CD8-positive, alpha-beta memory T cell (primary cell): ENCODE results near the gene PNMA8C. TPM values are rescaled to one million over a fixed set of nuclear protein-coding genes. Genes with fewer than 3 reads are reported as not detected.

Source experiments
- CTCF ChIA-PET: fragments of 350-600 bp; sonication (Branson Sonifier 250); formaldehyde crosslinking; loops from one replicate; lab custom pipeline; 2021; ENCODE audit warnings: antibody characterized with exemption; lab: Charles Lee
- POLR2A ChIA-PET: fragments of 350-600 bp; sonication (Branson Sonifier 250); formaldehyde crosslinking; loops from one replicate; lab custom pipeline; 2021; ENCODE audit warnings: antibody characterized with exemption; lab: Charles Lee
- DNase-seq, 5 donors: peaks; one replicate each; pipeline versions ENCODE4 v3.0.0 to v3.0.0-alpha.2; 2020 to 2022; ENCODE audit warnings: mixed read lengths in 1 of 5
- H3K27ac ChIP-seq: one replicate; pipeline ENCODE4 v1.7.0; 2013; ENCODE audit warnings: low read depth, mild to moderate bottlenecking, low read length, moderate library complexity
- H3K27me3 ChIP-seq: 2 replicates; pipeline ENCODE4 v1.7.0; 2013; ENCODE audit warnings: low read length, mild to moderate bottlenecking; ENCODE audit not compliant: insufficient read depth, poor library complexity, severe bottlenecking
- H3K36me3 ChIP-seq: 2 replicates; pipeline ENCODE4 v1.7.0; 2013; ENCODE audit warnings: mild to moderate bottlenecking, low read length, moderate library complexity; ENCODE audit not compliant: insufficient read depth
- H3K4me1 ChIP-seq: 2 replicates; pipeline ENCODE4 v1.7.0; 2013; ENCODE audit warnings: mild to moderate bottlenecking, low read length, moderate library complexity; ENCODE audit not compliant: insufficient read depth
- H3K4me3 ChIP-seq: 2 replicates; pipeline ENCODE4 v1.7.0; 2013; ENCODE audit warnings: mild to moderate bottlenecking, low read length
- H3K9me3 ChIP-seq: 2 replicates; pipeline ENCODE4 v1.7.0; 2013; ENCODE audit warnings: mild to moderate bottlenecking, low read length
- H3K27ac Mint-ChIP-seq, 8 donors: one replicate each; pipeline ENCODE4 v1.8.0; 2020 to 2021; ENCODE audit warnings: mixed read lengths in 8 of 8, mild to moderate bottlenecking in 6 of 8, inconsistent platforms in 3 of 8, moderate library complexity in 3 of 8
- H3K27me3 Mint-ChIP-seq, 2 donors: one replicate each; pipeline ENCODE4 v1.8.0; 2020 to 2021; ENCODE audit warnings: mixed read lengths in 2 of 2, mild to moderate bottlenecking in 1 of 2, moderate library complexity in 1 of 2
- H3K36me3 Mint-ChIP-seq, 3 donors: one replicate each; pipeline ENCODE4 v1.8.0; 2020 to 2021; ENCODE audit warnings: mixed read lengths in 3 of 3, inconsistent platforms in 1 of 3, mild to moderate bottlenecking in 1 of 3
- H3K4me1 Mint-ChIP-seq, 3 donors: one replicate each; pipeline ENCODE4 v1.8.0; 2020 to 2021; ENCODE audit warnings: mixed read lengths in 3 of 3, inconsistent platforms in 1 of 3, mild to moderate bottlenecking in 1 of 3
- H3K4me3 Mint-ChIP-seq, 7 donors: one replicate each; pipeline ENCODE4 v1.8.0; 2020 to 2021; ENCODE audit warnings: mixed read lengths in 7 of 7, mild to moderate bottlenecking in 6 of 7, moderate library complexity in 4 of 7, inconsistent platforms in 2 of 7
- H3K9me3 Mint-ChIP-seq, 5 donors: one replicate each; pipeline ENCODE4 v1.8.0; 2020 to 2022; ENCODE audit warnings: mixed read lengths in 5 of 5, mild to moderate bottlenecking in 3 of 5, moderate library complexity in 2 of 5, inconsistent platforms in 1 of 5
- polyA plus RNA-seq: library from polyadenylated mRNA; unstranded; fragments of 300-500 nt; fragmentation: Illumina TruSeq; gene quantifications from one replicate; pipeline ENCODE4 v1.2.3, GENCODE V29; 2021
- total RNA-seq, 2 experiments: library from RNA; stranded (reverse); gene quantifications; one replicate each; pipeline ENCODE4 v1.2.3, GENCODE V29; 2021

Gene PNMA8C
- total and polyA plus RNA-seq, 3 experiments from 2014 or later, result not detected

DNA sequence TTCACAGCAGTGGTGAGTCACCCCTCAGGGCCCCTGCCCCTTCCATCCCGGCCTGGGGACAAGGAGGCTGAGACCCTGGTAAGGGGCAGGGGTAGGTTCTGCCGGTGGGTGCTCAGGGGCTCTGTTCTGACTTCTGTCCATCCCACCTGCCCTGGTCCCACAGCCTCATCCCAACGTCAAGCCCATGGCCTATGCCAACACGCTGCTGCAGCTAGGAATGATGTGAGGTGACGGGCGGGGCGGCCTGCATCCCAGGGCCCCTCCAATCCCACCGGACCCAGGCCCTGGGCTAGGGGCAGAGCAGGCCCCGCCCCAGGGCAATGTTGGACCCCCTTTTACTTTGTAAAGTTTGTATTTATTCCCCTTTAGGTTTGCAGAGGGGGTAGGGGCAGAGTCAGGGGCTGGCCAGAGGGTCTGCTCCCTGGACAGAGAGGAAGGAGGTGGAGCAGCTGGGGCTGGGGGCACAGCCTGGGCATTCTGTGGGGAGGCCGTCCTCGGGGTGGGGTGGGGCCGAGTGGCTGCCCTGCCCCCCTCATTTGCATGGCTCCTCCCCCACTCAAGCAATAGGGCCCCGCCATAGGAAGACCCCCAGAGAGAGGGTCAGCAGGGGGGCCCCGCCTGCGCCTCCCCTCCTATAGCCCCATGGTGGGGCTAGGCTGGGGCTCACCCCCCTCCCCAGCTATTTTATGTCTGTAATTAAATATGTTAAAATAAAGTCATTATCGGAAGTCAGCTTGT is 38.4 kb downstream of the PNMA8C start:
- ChIA-PET CTCF (interaction anchor here (0.9 kb wide), 1 partner anchor 147 kb away, joined by 3 read pairs; no protein-coding TSS in a partner anchor), POLR2A (no interaction called here)
- Mint-ChIP-seq H3K4me3 (no peak overlapping the region), H3K27me3 (no peaks in the 10 kb centered on the region), H3K36me3 (peaks cover 5 to 65% (median 12%) of the 10 kb centered on the region in 3 donors), H3K27ac (no peak overlapping the region), H3K4me1 (peaks cover 3 to 7% (median 6%) of the 10 kb centered on the region in 3 donors), H3K9me3 (no peaks in the 10 kb centered on the region)
- Histone ChIP-seq H3K4me3 (no peak overlapping the region), H3K36me3 (peaks cover 20% of the 10 kb centered on the region), H3K27me3 (no peaks in the 10 kb centered on the region), H3K9me3 (no peaks in the 10 kb centered on the region), H3K4me1 (no peaks in the 10 kb centered on the region), H3K27ac (no peak overlapping the region)
- no peak for DNase-seq

DNA sequence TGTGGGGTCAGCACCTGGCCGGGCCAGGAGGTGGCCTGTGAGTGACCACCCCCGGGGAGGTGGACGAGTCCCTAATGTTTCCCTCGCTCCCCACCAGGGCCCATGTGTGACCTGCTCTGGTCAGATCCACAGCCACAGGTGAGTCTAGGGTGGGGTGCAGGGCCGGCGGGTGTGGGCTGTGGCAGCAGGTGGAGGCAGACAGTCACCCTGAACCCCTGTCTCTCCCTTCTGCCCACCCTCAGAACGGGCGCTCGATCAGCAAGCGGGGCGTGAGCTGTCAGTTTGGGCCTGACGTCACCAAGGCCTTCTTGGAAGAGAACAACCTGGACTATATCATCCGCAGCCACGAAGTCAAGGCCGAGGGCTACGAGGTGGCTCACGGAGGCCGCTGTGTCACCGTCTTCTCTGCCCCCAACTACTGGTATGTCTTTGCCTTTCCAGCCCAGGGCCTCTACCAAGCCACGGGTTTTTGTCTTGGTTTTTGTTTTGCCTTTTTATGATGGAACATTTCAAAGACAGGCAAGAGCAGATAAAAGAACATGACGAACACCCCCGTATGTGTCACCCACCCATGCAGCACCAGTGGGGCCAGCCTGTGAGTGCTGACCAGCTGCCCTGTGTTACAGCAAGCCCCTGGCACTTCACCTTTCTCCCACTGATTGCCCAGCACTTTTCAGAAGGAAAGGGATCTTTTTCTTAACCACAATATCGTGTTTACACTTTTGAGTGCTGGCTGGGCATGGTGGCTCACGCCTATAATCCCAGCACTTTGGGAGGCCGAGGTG is 40.2 kb downstream of the PNMA8C start:
- H3K9me3 Mint-ChIP-seq, result no peaks in the 10 kb centered on the region
- peak overlapping the region in 1 of 8 donors; percentile 8 for H3K27ac Mint-ChIP-seq
- DNase-seq, result no peak
- H3K36me3 ChIP-seq, result peaks cover 36% of the 10 kb centered on the region
- ChIA-PET POLR2A (no interaction called here), CTCF (no interaction called here)
- H3K36me3 Mint-ChIP-seq, result peaks cover 5 to 82% (median 12%) of the 10 kb centered on the region in 3 donors
- H3K27me3 ChIP-seq, result no peaks in the 10 kb centered on the region
- H3K4me1 ChIP-seq, result no peaks in the 10 kb centered on the region
- H3K4me3 ChIP-seq, result no peak overlapping the region
- H3K27ac ChIP-seq, result no peak overlapping the region
- peak overlapping the region in 1 of 7 donors; percentile 61 for H3K4me3 Mint-ChIP-seq
- H3K9me3 ChIP-seq, result no peaks in the 10 kb centered on the region
- H3K27me3 Mint-ChIP-seq, result no peaks in the 10 kb centered on the region
- peaks cover 0 to 3% (median 0%) of the 10 kb centered on the region in 3 donors for H3K4me1 Mint-ChIP-seq

DNA sequence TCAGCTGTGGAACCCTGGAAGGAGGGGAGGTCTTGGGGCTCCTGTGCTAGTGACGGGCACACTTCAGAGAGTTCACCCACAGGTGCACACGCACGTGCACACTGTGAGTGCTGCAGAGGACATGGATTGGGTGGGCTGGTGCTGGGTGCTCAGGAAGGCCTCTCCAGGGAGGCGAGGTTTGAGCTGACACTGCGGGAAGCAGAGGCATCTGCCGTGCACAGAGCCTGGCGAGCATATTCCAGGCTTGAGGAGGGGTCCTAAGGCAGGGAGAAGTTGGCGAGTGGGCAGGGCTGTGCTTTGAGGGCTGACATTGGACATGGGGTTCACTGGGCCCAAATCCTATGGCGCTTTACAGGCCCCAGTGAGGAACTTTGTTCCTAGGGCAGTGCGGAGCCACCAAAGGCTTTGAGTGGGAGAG is 41.0 kb downstream of the PNMA8C start:
- POLR2A ChIA-PET, result no interaction called here
- peaks cover 39% of the 10 kb centered on the region for H3K36me3 ChIP-seq

DNA sequence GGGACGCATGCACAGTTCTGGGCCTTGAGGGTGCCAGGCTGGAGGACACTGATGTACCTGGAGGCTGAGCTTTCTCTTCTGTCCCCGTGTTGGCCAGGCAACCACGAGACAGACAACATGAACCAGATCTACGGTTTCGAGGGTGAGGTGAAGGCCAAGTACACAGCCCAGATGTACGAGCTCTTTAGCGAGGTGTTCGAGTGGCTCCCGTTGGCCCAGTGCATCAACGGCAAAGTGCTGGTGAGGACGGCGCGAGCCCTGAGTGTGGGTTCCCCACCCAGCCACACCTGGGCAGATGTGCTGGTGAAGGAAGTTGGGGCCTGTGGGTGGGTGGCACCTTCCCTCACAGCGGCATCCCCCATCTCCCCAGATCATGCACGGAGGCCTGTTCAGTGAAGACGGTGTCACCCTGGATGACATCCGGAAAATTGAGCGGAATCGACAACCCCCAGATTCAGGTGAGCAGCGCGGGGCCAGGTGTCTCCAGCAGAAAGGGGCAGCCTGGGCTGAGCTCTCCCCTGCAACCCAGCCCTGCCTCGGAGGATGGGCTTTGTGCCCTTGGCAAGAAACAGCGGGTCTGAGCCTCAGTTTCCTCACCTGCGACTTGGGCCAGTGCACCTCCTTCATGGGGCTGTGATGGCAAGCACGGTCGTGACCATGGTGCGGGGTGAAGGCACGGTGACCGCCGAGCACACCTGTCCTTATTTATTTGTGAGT is 41.6 kb downstream of the PNMA8C start:
- Mint-ChIP-seq H3K9me3 (no peaks in the 10 kb centered on the region), H3K4me1 (peaks cover 0 to 4% (median 0%) of the 10 kb centered on the region in 3 donors), H3K4me3 (no peak overlapping the region), H3K27ac (peak overlapping the region in 1 of 8 donors; percentile 57), H3K36me3 (peaks cover 5 to 82% (median 17%) of the 10 kb centered on the region in 3 donors), H3K27me3 (no peaks in the 10 kb centered on the region)
- H3K27me3 ChIP-seq, result no peaks in the 10 kb centered on the region
- CTCF ChIA-PET, result interaction anchor here (0.9 kb wide), 1 partner anchor 8 kb away, joined by 4 read pairs; no protein-coding TSS in a partner anchor
- no peak for DNase-seq
- POLR2A ChIA-PET, result no interaction called here
- no peaks in the 10 kb centered on the region for H3K9me3 ChIP-seq
- H3K4me1 ChIP-seq, result no peaks in the 10 kb centered on the region
- H3K4me3 ChIP-seq, result no peak overlapping the region
- peaks cover 44% of the 10 kb centered on the region for H3K36me3 ChIP-seq
- no peak overlapping the region for H3K27ac ChIP-seq

More for the DNA sequence above, 41.0 kb downstream of the PNMA8C start:
- no peaks in the 10 kb centered on the region for H3K4me1 ChIP-seq
- H3K27ac ChIP-seq, result no peak overlapping the region
- no peak for DNase-seq
- CTCF ChIA-PET, result no interaction called here
- no peak overlapping the region for H3K4me3 Mint-ChIP-seq
- no peaks in the 10 kb centered on the region for H3K27me3 Mint-ChIP-seq
- peak overlapping the region in 1 of 8 donors; percentile 57 for H3K27ac Mint-ChIP-seq
- peaks cover 0 to 3% (median 0%) of the 10 kb centered on the region in 3 donors for H3K4me1 Mint-ChIP-seq
- H3K9me3 Mint-ChIP-seq, result no peaks in the 10 kb centered on the region
- no peaks in the 10 kb centered on the region for H3K27me3 ChIP-seq
- no peaks in the 10 kb centered on the region for H3K9me3 ChIP-seq
- peaks cover 5 to 82% (median 14%) of the 10 kb centered on the region in 3 donors for H3K36me3 Mint-ChIP-seq
- H3K4me3 ChIP-seq, result no peak overlapping the region

DNA sequence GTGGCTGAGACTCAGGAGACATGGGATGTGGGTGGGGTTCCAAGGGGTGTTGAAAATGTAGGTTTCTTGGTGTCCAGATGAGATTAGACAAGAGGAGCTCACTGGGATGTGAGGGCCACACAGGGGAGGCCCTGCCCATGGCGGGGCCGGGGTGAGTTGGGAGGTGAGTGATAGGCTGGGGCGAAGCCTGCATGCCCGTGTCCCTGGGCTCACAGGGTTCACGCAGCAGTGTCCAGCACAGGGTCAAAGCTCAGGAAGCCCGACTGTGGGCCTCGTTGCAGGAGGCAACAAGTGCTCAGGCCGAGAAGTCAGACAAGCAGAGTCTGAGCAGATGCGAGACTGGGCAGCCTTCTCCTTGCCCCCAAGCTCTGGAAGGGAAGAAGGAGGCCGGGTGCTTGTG is 42.6 kb downstream of the PNMA8C start:
- Mint-ChIP-seq H3K9me3 (no peaks in the 10 kb centered on the region), H3K27ac (peak overlapping the region in 1 of 8 donors; percentile 50), H3K27me3 (no peaks in the 10 kb centered on the region), H3K4me1 (peaks cover 0 to 5% (median 0%) of the 10 kb centered on the region in 3 donors), H3K36me3 (peaks cover 5 to 84% (median 18%) of the 10 kb centered on the region in 3 donors), H3K4me3 (no peak overlapping the region)
- H3K9me3 ChIP-seq, result no peaks in the 10 kb centered on the region
- H3K27ac ChIP-seq, result no peak overlapping the region
- no peak overlapping the region for H3K4me3 ChIP-seq
- ChIA-PET CTCF (interaction anchor here (0.9 kb wide), 1 partner anchor 9 kb away, joined by 4 read pairs; no protein-coding TSS in a partner anchor), POLR2A (interaction anchor here (0.6 kb wide), 2 partner anchors 11 to 63 kb away, joined by 3 to 4 read pairs; no protein-coding TSS in a partner anchor)
- DNase-seq, result no peak
- peaks cover 45% of the 10 kb centered on the region for H3K36me3 ChIP-seq
- no peaks in the 10 kb centered on the region for H3K4me1 ChIP-seq
- H3K27me3 ChIP-seq, result no peaks in the 10 kb centered on the region

DNA sequence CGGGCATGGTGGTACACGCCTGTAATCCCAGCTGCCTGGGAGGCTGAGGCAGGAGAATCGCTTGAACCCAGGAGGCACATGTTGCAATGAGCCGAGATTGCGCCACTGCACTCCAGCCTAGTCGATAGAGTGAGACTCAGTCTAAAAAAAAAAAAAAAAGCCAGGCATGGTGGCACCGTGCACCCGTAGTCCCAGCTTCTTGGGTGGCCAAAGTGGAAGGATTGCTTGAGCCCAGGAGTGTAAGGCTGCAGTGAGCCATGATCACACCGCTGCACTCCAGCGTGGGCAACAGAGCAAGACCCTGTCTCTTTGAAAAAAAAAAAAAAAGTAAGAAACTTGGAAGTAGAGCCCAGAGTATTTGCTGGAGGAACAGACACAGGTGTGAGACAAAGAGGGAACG is 43.1 kb downstream of the PNMA8C start:
- H3K9me3 Mint-ChIP-seq, result no peaks in the 10 kb centered on the region
- H3K4me1 ChIP-seq, result no peaks in the 10 kb centered on the region
- peaks cover 1 to 9% (median 5%) of the 10 kb centered on the region in 3 donors for H3K4me1 Mint-ChIP-seq
- no peak overlapping the region for H3K4me3 Mint-ChIP-seq
- H3K4me3 ChIP-seq, result no peak overlapping the region
- ChIA-PET CTCF (no interaction called here), POLR2A (no interaction called here)
- no peaks in the 10 kb centered on the region for H3K9me3 ChIP-seq
- no peaks in the 10 kb centered on the region for H3K27me3 ChIP-seq
- H3K36me3 Mint-ChIP-seq, result peaks cover 9 to 84% (median 23%) of the 10 kb centered on the region in 3 donors
- no peaks in the 10 kb centered on the region for H3K27me3 Mint-ChIP-seq
- peak overlapping the region in 1 of 8 donors; percentile 50 for H3K27ac Mint-ChIP-seq
- H3K36me3 ChIP-seq, result peaks cover 45% of the 10 kb centered on the region
- no peak overlapping the region for H3K27ac ChIP-seq
- no peak for DNase-seq

DNA sequence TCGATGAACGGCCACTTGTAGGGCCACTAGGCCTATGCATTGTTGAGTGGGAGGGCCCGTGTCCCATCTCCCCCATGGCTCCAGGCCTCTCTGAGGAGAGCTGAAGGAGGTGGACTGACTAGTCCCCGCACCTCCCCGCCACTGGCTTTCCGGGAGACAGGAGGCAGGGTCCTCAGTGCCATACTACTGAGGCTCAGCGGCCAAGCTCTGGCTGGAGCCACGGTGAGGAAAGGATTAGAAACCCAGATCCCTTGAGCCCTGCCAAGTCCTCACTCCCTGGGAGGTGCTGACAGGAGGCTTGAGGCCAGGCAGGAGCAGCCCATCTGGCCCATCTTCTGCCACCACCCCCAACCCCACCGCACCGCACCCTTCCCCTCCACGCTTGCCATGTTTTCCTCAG is 44.3 kb downstream of the PNMA8C start:
- Histone ChIP-seq H3K9me3 (no peaks in the 10 kb centered on the region), H3K27ac (no peak overlapping the region), H3K4me3 (no peak overlapping the region), H3K4me1 (no peaks in the 10 kb centered on the region), H3K27me3 (no peaks in the 10 kb centered on the region), H3K36me3 (peaks cover 38% of the 10 kb centered on the region)
- ChIA-PET CTCF (no interaction called here), POLR2A (no interaction called here)
- no peak overlapping the region for H3K4me3 Mint-ChIP-seq
- peaks cover 6 to 12% (median 8%) of the 10 kb centered on the region in 3 donors for H3K4me1 Mint-ChIP-seq
- no peak overlapping the region for H3K27ac Mint-ChIP-seq
- no peaks in the 10 kb centered on the region for H3K9me3 Mint-ChIP-seq
- no peak for DNase-seq
- H3K27me3 Mint-ChIP-seq, result no peaks in the 10 kb centered on the region
- peaks cover 7 to 86% (median 27%) of the 10 kb centered on the region in 3 donors for H3K36me3 Mint-ChIP-seq
